ENCODE results near the gene ALK. TPM values are rescaled to one million over a fixed set of nuclear protein-coding genes. Genes with fewer than 3 reads are reported as not detected.

The ALK gene
- total RNA-seq, 2 experiments from 2014 or later = not detected

DNA sequence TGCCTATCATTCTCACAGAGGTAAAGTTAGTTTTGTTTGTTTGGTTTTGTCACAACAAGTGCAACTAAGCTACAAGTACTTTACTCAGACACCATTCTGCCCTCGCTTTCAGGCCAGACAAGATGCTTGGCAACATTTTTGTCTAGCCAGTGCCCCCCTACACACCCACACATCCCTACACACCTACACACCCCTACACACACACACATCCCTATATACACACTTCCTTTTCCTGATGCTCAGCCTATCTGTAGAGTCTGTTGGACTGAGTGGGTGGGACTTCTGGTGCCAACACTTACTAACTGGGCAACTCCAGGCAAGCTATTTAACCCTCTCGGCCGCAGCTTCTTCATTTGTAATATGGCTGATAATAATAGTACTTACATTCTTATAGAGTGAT lies 161.4 kb downstream of the ALK start:
- ATAC-seq = no peak
- intact Hi-C loops (cut with micrococcal nuclease) = no loop called here
- ChIA-PET CTCF (no interaction called here), POLR2A (interaction anchor here (1.4 kb wide), 1 partner anchor 10 kb away, joined by 4 read pairs; no protein-coding TSS in a partner anchor)
- Mint-ChIP-seq H3K9me3 (no peaks in the 10 kb centered on the region), H3K4me1 (ENCODE audit: low read depth) (no peaks in the 10 kb centered on the region), H3K27me3 (no peaks in the 10 kb centered on the region), H3K36me3 (ENCODE audit: low read depth) (no peaks in the 10 kb centered on the region), H3K27ac (no peak overlapping the region), H3K4me3 (no peak overlapping the region)
- TF ChIP-seq, protein P1, sequence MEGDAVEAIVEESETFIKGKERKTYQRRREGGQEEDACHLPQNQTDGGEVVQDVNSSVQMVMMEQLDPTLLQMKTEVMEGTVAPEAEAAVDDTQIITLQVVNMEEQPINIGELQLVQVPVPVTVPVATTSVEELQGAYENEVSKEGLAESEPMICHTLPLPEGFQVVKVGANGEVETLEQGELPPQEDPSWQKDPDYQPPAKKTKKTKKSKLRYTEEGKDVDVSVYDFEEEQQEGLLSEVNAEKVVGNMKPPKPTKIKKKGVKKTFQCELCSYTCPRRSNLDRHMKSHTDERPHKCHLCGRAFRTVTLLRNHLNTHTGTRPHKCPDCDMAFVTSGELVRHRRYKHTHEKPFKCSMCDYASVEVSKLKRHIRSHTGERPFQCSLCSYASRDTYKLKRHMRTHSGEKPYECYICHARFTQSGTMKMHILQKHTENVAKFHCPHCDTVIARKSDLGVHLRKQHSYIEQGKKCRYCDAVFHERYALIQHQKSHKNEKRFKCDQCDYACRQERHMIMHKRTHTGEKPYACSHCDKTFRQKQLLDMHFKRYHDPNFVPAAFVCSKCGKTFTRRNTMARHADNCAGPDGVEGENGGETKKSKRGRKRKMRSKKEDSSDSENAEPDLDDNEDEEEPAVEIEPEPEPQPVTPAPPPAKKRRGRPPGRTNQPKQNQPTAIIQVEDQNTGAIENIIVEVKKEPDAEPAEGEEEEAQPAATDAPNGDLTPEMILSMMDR (IDR thresholded peaks at IDR 0.05) = no peak
- no peak for DNase-seq

DNA sequence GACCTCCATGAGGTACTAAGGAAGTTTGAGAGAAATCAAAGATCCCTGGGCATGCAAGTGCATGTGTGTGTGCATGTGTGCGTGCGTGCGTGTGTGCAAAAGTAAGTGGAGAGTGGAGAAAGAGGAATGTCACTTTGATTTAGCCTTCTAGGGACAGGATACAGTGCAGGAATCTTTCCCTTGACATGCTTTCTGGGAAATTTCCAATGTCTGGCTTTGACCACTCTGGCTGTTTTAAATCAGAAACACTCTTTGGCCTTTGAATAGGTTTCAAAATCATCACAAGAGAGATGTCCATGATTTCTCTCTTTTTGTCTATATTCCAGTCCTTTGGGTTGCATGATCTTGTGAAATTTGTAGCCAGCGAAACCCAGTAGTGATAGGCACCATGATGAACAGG lies 162.0 kb downstream of the ALK start:
- Mint-ChIP-seq H3K36me3 (ENCODE audit: low read depth) (no peaks in the 10 kb centered on the region), H3K4me3 (no peak overlapping the region), H3K9me3 (no peaks in the 10 kb centered on the region), H3K27me3 (no peaks in the 10 kb centered on the region), H3K4me1 (ENCODE audit: low read depth) (no peaks in the 10 kb centered on the region), H3K27ac (no peak overlapping the region)
- TF ChIP-seq, protein P1 (IDR thresholded peaks at IDR 0.05) = no peak
- ATAC-seq = no peak
- ChIA-PET CTCF (no interaction called here), POLR2A (interaction anchor here (1.4 kb wide), 1 partner anchor 10 kb away, joined by 4 read pairs; no protein-coding TSS in a partner anchor)
- DNase-seq = no peak
- intact Hi-C loops (cut with micrococcal nuclease) = no loop called here

DNA sequence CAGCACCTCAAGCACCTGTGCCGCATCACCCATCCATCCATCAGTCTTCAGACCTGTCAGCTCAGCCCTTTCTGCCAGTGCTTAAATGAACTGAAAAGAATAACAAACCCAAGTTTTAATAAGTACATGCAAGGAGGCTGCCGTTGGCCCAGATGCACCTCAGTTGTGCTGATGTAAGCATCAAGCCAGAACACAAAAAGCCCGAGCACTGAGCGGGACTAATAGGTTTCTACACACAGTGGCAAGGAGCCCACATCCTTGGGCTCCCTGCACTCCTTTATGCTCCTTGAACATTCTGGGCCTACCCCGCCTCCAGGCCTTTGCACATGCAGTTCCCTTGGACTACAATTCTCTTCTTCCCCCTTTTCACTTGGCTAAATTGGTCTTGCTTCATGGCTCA lies 165.6 kb downstream of the ALK start:
- H3K27me3 Mint-ChIP-seq = no peaks in the 10 kb centered on the region
- no peaks in the 10 kb centered on the region for H3K4me1 Mint-ChIP-seq (ENCODE audit: low read depth)
- ChIA-PET CTCF (no interaction called here), POLR2A (no interaction called here)
- DNase-seq (no peak), ATAC-seq (no peak)
- TF ChIP-seq, protein P1 (IDR thresholded peaks at IDR 0.05) = no peak
- intact Hi-C loops (cut with micrococcal nuclease) = no loop called here
- H3K36me3 Mint-ChIP-seq (ENCODE audit: low read depth) = no peaks in the 10 kb centered on the region
- no peaks in the 10 kb centered on the region for H3K9me3 Mint-ChIP-seq
- no peak overlapping the region for H3K27ac Mint-ChIP-seq
- no peak overlapping the region for H3K4me3 Mint-ChIP-seq

DNA sequence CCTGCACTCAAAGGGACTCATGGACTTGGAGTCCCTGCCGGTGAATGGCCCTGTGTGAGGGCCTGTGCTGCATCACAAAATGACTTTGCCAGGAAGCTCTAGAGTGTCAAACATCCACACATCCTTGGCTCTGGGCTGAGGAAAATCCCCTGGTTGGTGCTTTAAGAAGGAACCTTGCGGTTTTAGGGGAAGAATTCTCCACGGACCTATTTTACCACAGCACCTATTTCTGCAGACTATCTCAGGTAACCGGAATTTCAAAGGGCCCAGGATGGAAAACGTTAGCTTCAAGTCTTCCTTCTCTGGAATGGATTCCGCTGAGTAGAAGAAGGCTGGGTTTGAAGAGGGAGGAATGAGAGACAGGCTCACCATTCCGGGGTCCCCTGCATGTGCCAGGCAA lies 166.2 kb downstream of the ALK start:
- TF ChIP-seq, protein P1 (IDR thresholded peaks at IDR 0.05) = no peak
- no peaks in the 10 kb centered on the region for H3K4me1 Mint-ChIP-seq (ENCODE audit: low read depth)
- DNase-seq (no peak), ATAC-seq (no peak)
- no peak overlapping the region for H3K27ac Mint-ChIP-seq
- no peaks in the 10 kb centered on the region for H3K27me3 Mint-ChIP-seq
- no peaks in the 10 kb centered on the region for H3K9me3 Mint-ChIP-seq
- no peak overlapping the region for H3K4me3 Mint-ChIP-seq
- CTCF ChIA-PET = no interaction called here
- intact Hi-C loops (cut with micrococcal nuclease) = no loop called here
- no peaks in the 10 kb centered on the region for H3K36me3 Mint-ChIP-seq (ENCODE audit: low read depth)
- POLR2A ChIA-PET = no interaction called here

DNA sequence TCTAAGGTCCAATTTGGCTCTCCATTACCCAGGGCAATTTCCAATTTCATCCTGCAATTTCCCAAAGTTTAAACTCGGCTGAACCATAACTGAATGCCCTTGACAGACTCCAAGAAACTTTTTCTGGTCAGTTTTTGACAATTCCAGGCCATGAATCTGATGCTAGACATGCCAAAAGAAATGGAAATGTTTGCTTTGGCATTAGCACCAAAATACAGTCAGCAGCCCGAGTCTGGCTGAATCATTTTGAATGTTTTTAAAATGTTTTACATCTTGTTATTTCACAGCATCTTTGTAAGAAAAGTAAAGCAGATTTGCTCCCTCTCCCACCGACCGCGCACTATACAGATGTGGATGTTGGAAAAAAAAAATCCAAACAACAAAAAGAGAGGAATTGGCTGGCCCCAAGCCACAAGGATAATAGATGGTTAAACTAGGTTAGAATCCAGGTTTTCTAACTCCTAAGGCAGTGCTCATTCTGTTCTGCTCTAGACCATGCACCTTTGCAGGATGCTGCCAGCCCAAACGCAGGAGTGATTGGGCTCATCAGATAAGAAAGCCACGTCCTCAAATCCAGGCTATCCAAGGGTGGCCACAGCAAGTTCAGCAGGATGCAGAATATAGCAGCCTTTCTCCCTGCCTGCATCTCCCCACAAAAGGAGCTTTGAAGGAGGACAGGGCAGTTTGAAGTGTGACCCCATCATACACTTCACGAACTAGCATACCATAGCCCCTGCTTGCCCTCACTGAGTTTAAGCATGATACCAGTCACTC lies 167.5 kb downstream of the ALK start:
- TF ChIP-seq, protein P1 (IDR thresholded peaks at IDR 0.05) = no peak
- no peaks in the 10 kb centered on the region for H3K36me3 Mint-ChIP-seq (ENCODE audit: low read depth)
- no peaks in the 10 kb centered on the region for H3K4me1 Mint-ChIP-seq (ENCODE audit: low read depth)
- DNase-seq (no peak), ATAC-seq (no peak)
- no peaks in the 10 kb centered on the region for H3K27me3 Mint-ChIP-seq
- H3K4me3 Mint-ChIP-seq = no peak overlapping the region
- POLR2A ChIA-PET = no interaction called here
- H3K9me3 Mint-ChIP-seq = no peaks in the 10 kb centered on the region
- H3K27ac Mint-ChIP-seq = no peak overlapping the region
- intact Hi-C loops (cut with micrococcal nuclease) = no loop called here
- CTCF ChIA-PET = no interaction called here
